Measurements from ENCODE around the gene ZNF24.

DNA sequence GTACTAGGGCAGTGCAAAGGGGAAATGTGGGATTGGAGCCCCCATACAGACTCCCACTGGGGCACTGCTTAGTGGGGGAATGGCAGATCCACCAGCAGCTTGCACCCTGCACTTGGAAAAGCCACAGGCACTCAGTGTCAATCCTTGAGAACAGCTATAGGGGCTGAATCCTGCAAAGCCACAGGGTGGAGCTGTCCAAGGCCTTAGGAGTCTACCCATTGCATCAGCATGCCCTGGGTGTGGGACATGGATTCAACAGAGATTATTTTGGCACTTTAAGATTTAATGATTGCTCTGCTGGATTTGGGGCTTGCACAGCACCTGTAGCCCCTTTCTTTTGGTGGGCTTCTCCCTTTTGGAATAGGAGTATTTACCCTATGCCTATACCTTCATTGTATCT, 8.6 kb upstream of the ZNF24 start:
- TF ChIP-seq, protein P1, sequence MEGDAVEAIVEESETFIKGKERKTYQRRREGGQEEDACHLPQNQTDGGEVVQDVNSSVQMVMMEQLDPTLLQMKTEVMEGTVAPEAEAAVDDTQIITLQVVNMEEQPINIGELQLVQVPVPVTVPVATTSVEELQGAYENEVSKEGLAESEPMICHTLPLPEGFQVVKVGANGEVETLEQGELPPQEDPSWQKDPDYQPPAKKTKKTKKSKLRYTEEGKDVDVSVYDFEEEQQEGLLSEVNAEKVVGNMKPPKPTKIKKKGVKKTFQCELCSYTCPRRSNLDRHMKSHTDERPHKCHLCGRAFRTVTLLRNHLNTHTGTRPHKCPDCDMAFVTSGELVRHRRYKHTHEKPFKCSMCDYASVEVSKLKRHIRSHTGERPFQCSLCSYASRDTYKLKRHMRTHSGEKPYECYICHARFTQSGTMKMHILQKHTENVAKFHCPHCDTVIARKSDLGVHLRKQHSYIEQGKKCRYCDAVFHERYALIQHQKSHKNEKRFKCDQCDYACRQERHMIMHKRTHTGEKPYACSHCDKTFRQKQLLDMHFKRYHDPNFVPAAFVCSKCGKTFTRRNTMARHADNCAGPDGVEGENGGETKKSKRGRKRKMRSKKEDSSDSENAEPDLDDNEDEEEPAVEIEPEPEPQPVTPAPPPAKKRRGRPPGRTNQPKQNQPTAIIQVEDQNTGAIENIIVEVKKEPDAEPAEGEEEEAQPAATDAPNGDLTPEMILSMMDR (conservative IDR thresholded peaks at IDR 0.05; ENCODE audit: low read length), result no peak
- TF ChIP-seq EZH2phosphoT487 (IDR thresholded peaks at IDR 0.05; ENCODE audit: borderline replicate concordance), result no peak

Measured in Loucy (cell line).